ENCODE data around the gene SLC26A8.

DNA sequence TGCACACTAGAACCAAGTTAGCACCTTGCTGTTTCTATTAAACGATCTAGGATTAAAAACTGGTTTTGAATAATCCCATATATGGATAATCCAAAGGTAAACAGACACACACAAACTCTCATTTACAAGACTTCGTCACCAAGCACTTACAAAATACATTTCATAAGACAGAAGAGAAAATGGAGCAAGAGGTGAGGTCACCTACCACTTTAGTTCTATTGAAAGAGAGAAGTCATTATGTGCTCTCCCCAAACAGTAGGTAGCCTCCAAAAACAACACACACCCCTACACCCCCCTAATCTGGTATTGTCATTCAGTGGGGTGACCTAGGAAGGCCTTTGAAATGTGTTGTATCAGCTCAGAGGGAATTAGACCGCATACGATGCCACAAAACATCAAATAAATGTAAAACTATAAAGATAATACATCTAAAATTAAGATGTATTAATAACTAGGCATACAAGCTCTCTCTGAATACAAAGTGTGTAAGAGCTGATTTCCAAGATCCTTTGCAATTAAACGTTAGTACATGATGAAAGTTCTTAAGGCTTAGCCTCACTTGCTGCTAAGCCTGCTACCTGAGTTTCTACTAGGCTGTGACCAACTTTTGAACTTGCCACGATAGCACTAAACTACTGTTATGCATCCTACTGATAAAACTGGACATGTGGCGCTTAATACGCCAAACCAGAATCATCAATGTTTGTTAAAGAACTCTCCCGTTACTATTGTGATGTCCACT lies 105.2 kb downstream of the SLC26A8 start:
- TF ChIP-seq EZH2 (IDR thresholded peaks at IDR 0.05; ENCODE audit: insufficient read depth, low read length) = no peak
- TF ChIP-seq, protein P1, sequence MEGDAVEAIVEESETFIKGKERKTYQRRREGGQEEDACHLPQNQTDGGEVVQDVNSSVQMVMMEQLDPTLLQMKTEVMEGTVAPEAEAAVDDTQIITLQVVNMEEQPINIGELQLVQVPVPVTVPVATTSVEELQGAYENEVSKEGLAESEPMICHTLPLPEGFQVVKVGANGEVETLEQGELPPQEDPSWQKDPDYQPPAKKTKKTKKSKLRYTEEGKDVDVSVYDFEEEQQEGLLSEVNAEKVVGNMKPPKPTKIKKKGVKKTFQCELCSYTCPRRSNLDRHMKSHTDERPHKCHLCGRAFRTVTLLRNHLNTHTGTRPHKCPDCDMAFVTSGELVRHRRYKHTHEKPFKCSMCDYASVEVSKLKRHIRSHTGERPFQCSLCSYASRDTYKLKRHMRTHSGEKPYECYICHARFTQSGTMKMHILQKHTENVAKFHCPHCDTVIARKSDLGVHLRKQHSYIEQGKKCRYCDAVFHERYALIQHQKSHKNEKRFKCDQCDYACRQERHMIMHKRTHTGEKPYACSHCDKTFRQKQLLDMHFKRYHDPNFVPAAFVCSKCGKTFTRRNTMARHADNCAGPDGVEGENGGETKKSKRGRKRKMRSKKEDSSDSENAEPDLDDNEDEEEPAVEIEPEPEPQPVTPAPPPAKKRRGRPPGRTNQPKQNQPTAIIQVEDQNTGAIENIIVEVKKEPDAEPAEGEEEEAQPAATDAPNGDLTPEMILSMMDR (IDR thresholded peaks at IDR 0.05; ENCODE audit: insufficient read depth, low read depth, low read length) = no peak
